Fibroblast of the aortic adventitia (primary cell): Measurements from ENCODE around the gene UBTF. TPM values are rescaled to one million over a fixed set of nuclear protein-coding genes. Genes with fewer than 3 reads are reported as not detected.
A peak's percentile ranks its signal among the peaks of the same experiment; 100 is the strongest.

Source experiments
- DNase-seq: peaks from one replicate; pipeline ENCODE4 v3.0.0-alpha.2; 2010; ENCODE audit warnings: low read depth
- H3K4me3 ChIP-seq: 2 replicates; pipeline ENCODE4 v1.5.1; 2011; ENCODE audit warnings: low read depth, mild to moderate bottlenecking, control low read depth, low read length, moderate library complexity
- CTCF ChIP-seq: IDR thresholded peaks from 2 replicates; pipeline ENCODE4 v1.5.1; 2011; ENCODE audit warnings: mild to moderate bottlenecking, low read length, control low read depth, inconsistent platforms; ENCODE audit not compliant: insufficient read depth
- total RNA-seq: library from RNA; depleted of rRNA; stranded (reverse); fragments of >200 nt; gene quantifications from 2 replicates; pipeline ENCODE4 v1.2.3, GENCODE V29; 2012; ENCODE audit warnings: low replicate concordance

The UBTF gene
- total RNA-seq, 1 donor = 64.2 TPM

DNA sequence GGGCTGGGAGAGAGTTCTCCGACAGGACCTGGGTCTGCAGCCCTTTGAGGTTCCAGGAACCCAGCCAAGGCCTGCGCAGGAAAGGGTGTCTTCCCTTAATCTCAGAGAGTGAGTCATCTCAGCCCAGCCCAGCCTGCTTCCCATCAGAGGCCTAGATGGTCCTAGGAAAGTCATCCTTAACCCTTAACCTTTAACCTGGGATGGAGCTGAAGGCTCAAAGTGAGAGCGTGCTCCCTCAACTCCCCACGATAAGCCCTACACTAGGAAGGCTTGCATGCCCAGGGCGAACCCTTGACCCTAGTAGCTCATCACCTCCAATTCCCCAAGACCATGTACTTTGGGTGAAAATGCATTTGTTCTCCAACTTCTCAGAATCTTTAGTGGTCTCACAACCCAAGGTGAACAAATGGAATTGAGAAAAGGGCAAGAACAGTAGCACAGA is 15.0 kb downstream of the UBTF start:
- peak; percentile 64 for DNase-seq
- no peak for TF ChIP-seq CTCF
- no peak overlapping the region for H3K4me3 ChIP-seq

GRCh38 chr17:44203731-44204440 is 15.6 kb downstream of the UBTF start:
- TF ChIP-seq CTCF = peak; percentile 77

GRCh38 chr17:44202756-44203155 is 16.7 kb downstream of the UBTF start:
- DNase-seq = no peak
- TF ChIP-seq CTCF = no peak
- no peak overlapping the region for H3K4me3 ChIP-seq

More at GRCh38 chr17:44203731-44204440, 15.6 kb downstream of the UBTF start:
- DNase-seq = peak; percentile 71
- no peak overlapping the region for H3K4me3 ChIP-seq

- DNase-seq = no peak
- TF ChIP-seq CTCF = no peak
- H3K4me3 ChIP-seq = peak overlapping the region; percentile 73
These were observed 18.9 kb downstream of the UBTF start for GRCh38 chr17:44200478-44201155.

- DNase-seq = peak; percentile 97
- TF ChIP-seq CTCF = no peak
These were observed 19.7 kb downstream of the UBTF start, which contains the start of gene ATXN7L3 for GRCh38 chr17:44199553-44200477. Gene ATXN7L3 (minus strand): TSS chr17:44199884. CDS start chr17:44198070, 1,814 bp downstream.

More at GRCh38 chr17:44199553-44200477, 19.7 kb downstream of the UBTF start, which contains the start of gene ATXN7L3:
- peak within 1 kb of the TSS; percentile 76 for H3K4me3 ChIP-seq
